GM10266 (cell line): Measurements from ENCODE around the gene ENO4.

Experiments
- DNase-seq: peaks from one replicate; pipeline ENCODE4 v3.0.0; 2012; ENCODE audit errors: extremely low spot score
- TF ChIP-seq, protein P1 (sequence below): IDR thresholded peaks from 2 replicates; pipeline ENCODE4 v1.5.1; 2012; ENCODE audit warnings: mild to moderate bottlenecking, low read depth; ENCODE audit not compliant: control insufficient read depth, insufficient read depth; ENCODE audit errors: missing control alignments

Gene ENO4

DNA sequence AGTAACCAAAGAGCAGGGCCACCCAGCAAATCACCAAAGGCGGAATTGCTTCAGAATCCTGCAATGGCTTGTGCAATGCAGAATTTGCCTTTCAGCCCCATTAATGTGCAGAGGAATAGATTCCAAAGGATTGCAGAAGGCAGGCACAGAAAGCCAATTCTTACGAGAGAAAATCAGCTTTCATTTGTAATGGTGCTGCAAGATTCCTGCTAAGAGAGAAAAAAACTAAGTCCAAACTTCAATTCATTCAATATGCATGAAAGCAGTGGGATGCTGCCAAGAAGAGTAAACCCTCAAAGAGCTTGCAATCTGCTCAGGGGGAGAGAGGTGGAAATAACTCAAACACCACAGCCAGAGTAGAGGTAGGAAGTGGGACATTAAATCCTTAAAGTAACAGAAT, 70.4 kb downstream of the ENO4 start:
- DNase-seq, result no peak
- TF ChIP-seq, protein P1, sequence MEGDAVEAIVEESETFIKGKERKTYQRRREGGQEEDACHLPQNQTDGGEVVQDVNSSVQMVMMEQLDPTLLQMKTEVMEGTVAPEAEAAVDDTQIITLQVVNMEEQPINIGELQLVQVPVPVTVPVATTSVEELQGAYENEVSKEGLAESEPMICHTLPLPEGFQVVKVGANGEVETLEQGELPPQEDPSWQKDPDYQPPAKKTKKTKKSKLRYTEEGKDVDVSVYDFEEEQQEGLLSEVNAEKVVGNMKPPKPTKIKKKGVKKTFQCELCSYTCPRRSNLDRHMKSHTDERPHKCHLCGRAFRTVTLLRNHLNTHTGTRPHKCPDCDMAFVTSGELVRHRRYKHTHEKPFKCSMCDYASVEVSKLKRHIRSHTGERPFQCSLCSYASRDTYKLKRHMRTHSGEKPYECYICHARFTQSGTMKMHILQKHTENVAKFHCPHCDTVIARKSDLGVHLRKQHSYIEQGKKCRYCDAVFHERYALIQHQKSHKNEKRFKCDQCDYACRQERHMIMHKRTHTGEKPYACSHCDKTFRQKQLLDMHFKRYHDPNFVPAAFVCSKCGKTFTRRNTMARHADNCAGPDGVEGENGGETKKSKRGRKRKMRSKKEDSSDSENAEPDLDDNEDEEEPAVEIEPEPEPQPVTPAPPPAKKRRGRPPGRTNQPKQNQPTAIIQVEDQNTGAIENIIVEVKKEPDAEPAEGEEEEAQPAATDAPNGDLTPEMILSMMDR, result no peak

GRCh38 chr10:116925056-116925455, 75.8 kb downstream of the ENO4 start:
- DNase-seq, result no peak
- TF ChIP-seq, protein P1, result no peak

- DNase-seq, result no peak
- TF ChIP-seq, protein P1, result no peak
Measured at GRCh38 chr10:116926426-116926825, 77.1 kb downstream of the ENO4 start.

DNA sequence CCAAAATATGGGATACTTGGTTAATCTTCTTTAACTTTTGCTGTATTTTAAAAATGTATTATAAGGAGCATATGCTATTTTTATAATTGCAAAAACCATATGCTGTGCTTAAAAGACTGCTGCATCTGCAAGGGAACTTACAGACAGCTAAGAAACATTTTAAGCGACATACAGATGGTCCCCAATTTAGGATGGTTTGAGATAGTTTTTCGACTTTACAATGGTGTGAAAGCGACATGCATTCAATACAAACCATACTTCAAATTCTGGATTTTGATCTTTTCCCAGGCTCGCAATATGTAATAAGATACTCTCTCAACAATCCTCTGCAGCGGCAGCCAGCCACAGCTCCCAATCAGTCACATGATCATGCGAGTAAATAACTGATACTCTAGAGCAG, 82.5 kb downstream of the ENO4 start:
- TF ChIP-seq, protein P1, result no peak
- no peak for DNase-seq
